GM21723 (cell line): ENCODE results near the gene ZIC2.
"Not testable (repeated sequence)": the region's sequence is repeated elsewhere in the genome, so short reads cannot be mapped to it uniquely, and the experiment has no call there.

Experiments
- ATAC-seq: cut with Tn5 transposase; IDR thresholded peaks from one replicate; pipeline ENCODE4 v1.9.1; 2021; ENCODE audit warnings: mild to moderate bottlenecking, moderate library complexity; ENCODE audit not compliant: unreplicated experiment

Gene ZIC2

GRCh38 chr13:99981735-99982035 lies at the start of gene ZIC2:
TSS of gene ZIC2 (plus strand) at chr13:99981784. CDS start at chr13:99982065, 281 bp downstream.
- ATAC-seq, result no peak

- ATAC-seq, result no peak
These were observed 48.7 kb upstream of the ZIC2 start for GRCh38 chr13:99932912-99933311.

GRCh38 chr13:99935772-99936171 lies 45.8 kb upstream of the ZIC2 start:
- ATAC-seq, result no peak

- ATAC-seq, result no peak
These were observed 42.9 kb upstream of the ZIC2 start for GRCh38 chr13:99938635-99939034.

GRCh38 chr13:99941086-99941485 lies 40.5 kb upstream of the ZIC2 start:
- ATAC-seq, result no peak

GRCh38 chr13:99941911-99942310 lies 39.7 kb upstream of the ZIC2 start:
- no peak for ATAC-seq

- no peak for ATAC-seq
These were observed 37.5 kb upstream of the ZIC2 start for GRCh38 chr13:99944102-99944501.

- no peak for ATAC-seq
These were observed 37.0 kb upstream of the ZIC2 start for GRCh38 chr13:99944606-99945005.

- ATAC-seq, result not testable (repeated sequence)
These were observed 36.1 kb upstream of the ZIC2 start for GRCh38 chr13:99945515-99945914.

GRCh38 chr13:99947666-99948065 lies 33.9 kb upstream of the ZIC2 start:
- no peak for ATAC-seq

- ATAC-seq, result no peak
These were observed 33.2 kb upstream of the ZIC2 start for GRCh38 chr13:99948411-99948810.

- no peak for ATAC-seq
These were observed 32.5 kb upstream of the ZIC2 start for GRCh38 chr13:99948907-99949678.

- ATAC-seq, result no peak
These were observed 31.7 kb upstream of the ZIC2 start for GRCh38 chr13:99949679-99950413.

GRCh38 chr13:99951666-99952065 lies 29.9 kb upstream of the ZIC2 start:
- not testable (repeated sequence) for ATAC-seq

GRCh38 chr13:99953138-99953755 lies 28.3 kb upstream of the ZIC2 start:
- ATAC-seq, result no peak

- ATAC-seq, result no peak
These were observed 26.4 kb upstream of the ZIC2 start for GRCh38 chr13:99955107-99955746.

- ATAC-seq, result no peak
These were observed 25.7 kb upstream of the ZIC2 start for GRCh38 chr13:99955747-99956472.

- ATAC-seq, result no peak
These were observed 24.9 kb upstream of the ZIC2 start for GRCh38 chr13:99956473-99957349.

- ATAC-seq, result no peak
These were observed 23.0 kb upstream of the ZIC2 start for GRCh38 chr13:99958406-99959126.
